Iris pigment epithelial cell (primary cell): ENCODE results near the gene CIZ1.
"Not testable (repeated sequence)": the region's sequence is repeated elsewhere in the genome, so short reads cannot be mapped to it uniquely, and the experiment has no call there.

Source experiments
- DNase-seq: peaks from one replicate; pipeline ENCODE4 v3.0.0-alpha.2; 2011; ENCODE audit warnings: low read depth

Gene CIZ1

GRCh38 chr9:128145951-128146351 lies 45.4 kb downstream of the CIZ1 start:
- no peak for DNase-seq

GRCh38 chr9:128145536-128145935 lies 45.8 kb downstream of the CIZ1 start:
- no peak for DNase-seq

- DNase-seq, result no peak
Measured at GRCh38 chr9:128144239-128145181, 46.9 kb downstream of the CIZ1 start.

- DNase-seq, result no peak
Measured at GRCh38 chr9:128143525-128144238, 47.7 kb downstream of the CIZ1 start.

GRCh38 chr9:128142596-128142995 lies 48.8 kb downstream of the CIZ1 start:
- DNase-seq, result no peak

GRCh38 chr9:128142061-128142460 lies 49.3 kb downstream of the CIZ1 start:
- DNase-seq, result no peak

GRCh38 chr9:128141604-128142003 lies 49.8 kb downstream of the CIZ1 start:
- DNase-seq, result no peak

GRCh38 chr9:128139621-128140020 lies 51.8 kb downstream of the CIZ1 start:
- no peak for DNase-seq

- DNase-seq, result no peak
Measured at GRCh38 chr9:128138001-128138400, 53.4 kb downstream of the CIZ1 start.

GRCh38 chr9:128136816-128137793 lies 54.3 kb downstream of the CIZ1 start:
- peak; percentile 74 for DNase-seq

- not testable (repeated sequence) for DNase-seq
Measured at GRCh38 chr9:128135561-128135960, 55.8 kb downstream of the CIZ1 start.

- DNase-seq, result not testable (repeated sequence)
Measured at GRCh38 chr9:128132139-128132538, 59.2 kb downstream of the CIZ1 start.

- not testable (repeated sequence) for DNase-seq
Measured at GRCh38 chr9:128131346-128131745, 60.0 kb downstream of the CIZ1 start.

GRCh38 chr9:128130651-128131050 lies 60.7 kb downstream of the CIZ1 start:
- not testable (repeated sequence) for DNase-seq

GRCh38 chr9:128129976-128130590 lies 61.3 kb downstream of the CIZ1 start:
- DNase-seq, result not testable (repeated sequence)

- DNase-seq, result no peak
Measured at GRCh38 chr9:128128836-128129590, 62.4 kb downstream of the CIZ1 start.

GRCh38 chr9:128127990-128128835 lies 63.2 kb downstream of the CIZ1 start:
- DNase-seq, result peak; percentile 89

- DNase-seq, result peak; percentile 86
Measured at GRCh38 chr9:128127568-128127989, 63.8 kb downstream of the CIZ1 start, which contains the start of gene PTGES2. TSS of gene PTGES2 (minus strand) at chr9:128127729. CDS start at chr9:128127717, 12 bp downstream.

- no peak for DNase-seq
Measured at GRCh38 chr9:128125580-128126354, 65.6 kb downstream of the CIZ1 start.
